Stimulated activated CD4-positive, alpha-beta T cell treated with anti-CD3 and anti-CD28 coated beads, Interleukin-2, amount 100 ng/mL, for 48 hours (primary cell): ENCODE measurements around the gene SULT2B1.
"Not testable (repeated sequence)": the region's sequence is repeated elsewhere in the genome, so short reads cannot be mapped to it uniquely, and the experiment has no call there.

Source experiments
- DNase-seq, 2 donors: peaks; one replicate each; pipeline ENCODE4 v3.0.0-alpha.2; 2020

SULT2B1 gene

GRCh38 chr19:48530066-48530720 lies 21.8 kb upstream of the SULT2B1 start:
- DNase-seq, result no peak

DNA sequence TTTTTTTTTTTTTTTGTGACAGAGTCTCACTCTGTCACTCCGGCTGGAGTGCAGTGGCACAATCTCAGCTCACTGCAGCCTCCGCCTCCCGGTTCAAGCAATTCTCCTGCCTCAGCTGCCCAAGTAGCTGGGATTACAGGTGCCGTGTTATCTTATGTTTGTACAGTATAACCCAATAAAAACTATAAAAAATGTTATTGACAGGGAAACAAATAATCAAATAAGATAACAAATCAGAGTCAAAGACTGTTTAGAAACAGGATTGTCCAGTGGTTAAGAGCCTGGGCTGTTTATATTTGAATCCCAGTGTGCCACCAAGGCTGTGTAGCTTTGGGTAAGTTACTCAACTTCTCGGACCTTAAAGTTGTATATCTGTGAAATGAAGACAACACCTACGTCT lies 21.2 kb upstream of the SULT2B1 start:
- no peak for DNase-seq

DNA sequence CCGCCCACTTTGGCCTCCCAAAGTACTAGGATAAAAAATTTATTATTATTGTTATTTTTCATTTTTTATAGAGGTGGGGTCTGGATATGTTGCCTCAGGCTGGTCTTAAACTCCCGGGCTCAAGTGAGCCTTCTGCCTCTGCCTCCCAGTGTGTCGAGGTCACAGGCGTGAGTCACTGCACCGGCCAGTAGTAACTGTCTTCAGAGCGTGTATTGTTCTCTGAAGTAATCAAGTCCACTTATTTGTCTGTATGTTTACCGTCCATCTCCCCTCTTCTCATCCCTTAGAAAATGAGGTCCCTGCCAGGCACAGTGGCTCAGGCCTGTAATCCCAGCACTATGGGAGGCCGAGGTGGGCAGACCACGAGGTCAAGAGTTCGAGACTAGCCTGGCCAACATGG lies 18.2 kb upstream of the SULT2B1 start:
- no peak for DNase-seq

DNA sequence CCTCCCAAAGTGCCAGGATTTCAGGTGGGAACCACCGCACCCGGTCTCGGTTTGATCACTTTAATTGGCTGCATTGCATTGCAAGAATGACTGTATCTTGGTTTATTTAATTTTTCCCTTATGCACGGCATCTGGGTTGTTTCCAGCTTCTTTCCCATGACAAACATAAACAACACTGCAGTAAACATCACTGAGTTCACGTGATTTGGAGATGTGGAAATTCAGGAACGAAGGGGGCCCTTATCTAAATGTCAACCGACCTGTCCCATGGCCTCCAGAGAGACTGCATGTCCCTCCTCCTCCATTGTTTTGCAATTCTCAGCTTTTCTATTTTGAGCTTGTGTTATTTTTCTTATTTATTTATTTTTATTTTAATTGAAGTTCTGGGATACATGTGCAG lies 14.4 kb upstream of the SULT2B1 start:
- DNase-seq, result no peak

DNA sequence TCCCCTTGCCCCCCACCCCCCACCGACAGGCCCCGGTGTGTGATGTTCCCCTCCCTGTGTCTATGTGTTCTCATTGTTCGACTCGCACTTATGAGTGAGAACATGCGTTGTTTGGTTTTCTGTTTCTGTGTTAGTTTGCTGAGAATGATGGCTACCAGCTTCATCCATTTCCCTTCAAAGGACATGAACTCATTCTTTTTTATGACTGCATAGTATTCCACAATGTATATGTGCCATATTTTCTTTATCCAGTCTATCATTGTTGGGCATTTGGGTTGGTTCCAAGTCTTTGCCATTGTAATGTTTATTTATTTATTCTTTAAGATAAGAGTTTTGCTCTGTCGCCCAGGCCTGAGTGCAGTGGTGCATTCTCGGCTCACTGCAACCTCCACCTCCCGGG lies 13.9 kb upstream of the SULT2B1 start:
- DNase-seq, result not testable (repeated sequence)

DNA sequence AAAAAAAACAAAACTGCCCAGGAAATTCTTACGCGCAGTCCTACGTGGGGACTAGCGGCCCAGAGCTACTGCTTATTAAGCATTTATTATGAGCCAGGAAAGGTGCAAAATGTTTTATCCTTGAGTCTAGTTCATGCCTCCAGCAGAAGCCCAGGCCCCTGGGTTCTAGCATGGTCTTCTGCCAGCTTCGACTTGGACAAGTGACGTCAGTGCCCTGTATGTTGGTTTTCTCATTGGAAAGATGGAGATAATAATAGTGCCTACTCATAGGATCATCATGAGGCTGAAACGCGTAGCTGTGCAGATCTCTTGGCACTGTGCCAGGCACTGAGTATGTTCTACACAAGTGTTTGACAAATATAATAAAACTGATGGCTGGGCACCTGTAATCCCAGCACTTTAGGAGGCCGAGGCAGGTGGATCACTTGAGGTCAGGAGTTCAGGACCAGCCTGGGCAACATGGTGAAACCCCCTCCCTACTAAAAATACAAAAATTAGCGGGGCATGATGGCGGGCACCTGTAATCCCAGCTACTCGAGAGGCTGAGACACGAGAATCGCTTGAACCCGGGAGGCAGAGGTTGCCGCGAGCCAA lies 12.4 kb upstream of the SULT2B1 start:
- DNase-seq, result no peak

DNA sequence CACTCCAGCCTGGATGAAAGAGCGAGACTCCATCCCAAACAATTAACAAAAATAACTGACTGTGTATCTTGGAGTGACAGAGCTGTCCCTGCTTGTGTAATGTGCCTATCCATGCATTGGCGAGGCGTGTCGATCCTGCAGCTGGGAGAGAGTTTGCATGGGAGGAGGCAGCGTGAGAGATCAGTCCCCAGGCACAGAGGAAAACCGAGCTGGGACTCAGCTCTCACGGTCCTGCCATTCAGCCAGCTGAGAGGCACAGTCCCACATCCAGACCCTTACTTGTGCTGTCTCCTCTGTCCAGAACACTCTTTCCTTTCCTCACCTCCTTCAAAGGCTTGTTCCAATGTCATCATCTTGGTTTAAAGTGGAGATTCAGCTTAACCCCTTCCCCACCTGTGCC lies 11.9 kb upstream of the SULT2B1 start:
- DNase-seq, result no peak

- no peak for DNase-seq
Measured at GRCh38 chr19:48541813-48542212, 10.2 kb upstream of the SULT2B1 start.

DNA sequence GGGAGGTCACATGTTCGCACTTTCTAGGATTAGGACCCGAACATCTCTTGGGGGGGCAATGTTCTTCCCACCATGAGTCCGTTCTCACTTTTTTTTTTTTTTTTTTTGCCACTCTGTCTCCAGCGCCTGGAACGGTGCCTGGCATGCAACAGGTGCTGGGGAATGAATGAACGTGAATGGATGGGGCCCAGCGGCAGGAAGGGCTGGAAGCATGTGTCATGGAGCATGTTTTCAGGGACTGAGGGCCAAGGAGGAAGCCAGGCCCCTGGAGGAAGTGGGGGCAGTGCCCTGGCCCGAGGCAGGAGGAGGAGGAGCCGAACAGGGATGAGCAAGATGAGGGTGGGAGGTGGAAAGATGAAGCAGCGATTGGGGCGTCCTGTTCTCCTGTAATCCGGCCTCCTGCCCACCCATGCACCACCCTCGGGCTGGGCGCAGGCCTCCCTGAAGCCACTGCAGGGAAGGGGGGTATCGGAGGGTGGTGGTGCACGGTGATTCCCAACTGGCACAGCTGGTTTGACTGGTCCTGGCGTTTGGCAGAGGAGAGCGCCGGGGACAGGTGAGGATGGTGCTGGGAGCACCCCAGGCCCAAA lies 8.8 kb upstream of the SULT2B1 start:
- no peak for DNase-seq

GRCh38 chr19:48544856-48545750 lies 6.9 kb upstream of the SULT2B1 start:
- no peak for DNase-seq

DNA sequence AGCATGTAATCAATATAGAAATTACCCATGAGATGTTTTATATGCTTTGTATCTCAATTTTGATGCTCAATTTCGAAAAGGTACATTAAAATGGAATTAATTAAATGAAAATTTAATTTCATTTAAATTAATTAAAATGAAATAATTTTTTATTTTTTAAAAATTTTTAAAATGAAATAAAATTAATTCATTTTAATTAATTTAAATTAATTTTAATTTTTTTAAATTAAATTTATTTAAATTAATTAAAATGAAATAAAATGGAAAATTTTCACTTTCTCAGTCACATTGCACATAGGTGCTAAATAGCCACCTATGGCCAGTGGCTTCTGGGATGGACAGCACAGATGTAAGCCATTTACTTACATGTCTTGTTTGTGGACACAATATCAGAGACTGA lies 4.2 kb upstream of the SULT2B1 start:
- DNase-seq, result no peak

DNA sequence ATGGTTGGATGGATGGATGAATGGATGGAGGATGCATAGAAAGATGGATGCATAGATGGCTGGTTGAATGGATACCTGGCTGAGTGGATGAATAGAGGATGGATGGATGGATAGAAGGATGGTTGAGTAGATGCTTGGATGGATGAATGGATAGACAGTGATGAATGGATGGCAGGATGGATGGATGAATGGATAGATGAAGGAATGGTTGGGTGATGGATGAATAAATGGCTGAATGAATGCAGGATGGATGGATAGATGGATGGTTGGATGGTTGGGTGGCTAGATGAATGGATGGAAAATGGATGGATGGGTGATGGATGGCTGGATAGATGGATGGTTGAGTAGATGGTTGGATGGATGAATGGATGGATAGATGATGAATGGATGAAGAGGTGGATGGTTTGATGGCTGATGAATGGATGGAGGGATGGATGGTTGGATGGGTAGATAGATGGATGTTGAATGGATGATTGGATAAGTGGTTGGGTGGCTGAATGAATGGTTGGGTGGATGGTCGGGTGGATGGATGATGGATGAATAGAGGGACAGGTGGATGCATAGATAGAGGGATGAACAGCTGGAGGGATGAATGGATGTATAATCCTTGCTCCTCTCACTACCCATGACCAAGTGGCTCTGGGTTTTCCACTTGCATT lies 3.6 kb upstream of the SULT2B1 start:
- DNase-seq, result no peak

DNA sequence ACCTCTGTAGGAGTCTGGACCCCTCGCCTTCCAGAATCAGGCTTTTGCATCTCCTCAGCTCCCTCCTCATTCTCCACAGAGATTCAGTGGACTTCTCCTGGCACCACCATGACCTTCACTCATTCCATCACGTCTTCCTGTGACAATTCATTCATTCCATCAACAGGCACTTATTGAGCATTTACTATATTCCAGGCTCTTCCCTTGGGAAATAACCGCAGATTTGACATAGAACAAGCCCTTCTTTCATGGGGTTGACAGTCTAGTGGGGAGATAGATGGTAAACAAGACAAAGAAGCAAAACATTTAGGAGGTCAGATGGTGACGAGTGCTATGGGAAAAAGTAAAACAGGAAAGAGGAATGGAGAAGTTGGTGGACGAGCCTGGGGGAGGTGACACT lies 2.6 kb upstream of the SULT2B1 start:
- DNase-seq, result no peak

DNA sequence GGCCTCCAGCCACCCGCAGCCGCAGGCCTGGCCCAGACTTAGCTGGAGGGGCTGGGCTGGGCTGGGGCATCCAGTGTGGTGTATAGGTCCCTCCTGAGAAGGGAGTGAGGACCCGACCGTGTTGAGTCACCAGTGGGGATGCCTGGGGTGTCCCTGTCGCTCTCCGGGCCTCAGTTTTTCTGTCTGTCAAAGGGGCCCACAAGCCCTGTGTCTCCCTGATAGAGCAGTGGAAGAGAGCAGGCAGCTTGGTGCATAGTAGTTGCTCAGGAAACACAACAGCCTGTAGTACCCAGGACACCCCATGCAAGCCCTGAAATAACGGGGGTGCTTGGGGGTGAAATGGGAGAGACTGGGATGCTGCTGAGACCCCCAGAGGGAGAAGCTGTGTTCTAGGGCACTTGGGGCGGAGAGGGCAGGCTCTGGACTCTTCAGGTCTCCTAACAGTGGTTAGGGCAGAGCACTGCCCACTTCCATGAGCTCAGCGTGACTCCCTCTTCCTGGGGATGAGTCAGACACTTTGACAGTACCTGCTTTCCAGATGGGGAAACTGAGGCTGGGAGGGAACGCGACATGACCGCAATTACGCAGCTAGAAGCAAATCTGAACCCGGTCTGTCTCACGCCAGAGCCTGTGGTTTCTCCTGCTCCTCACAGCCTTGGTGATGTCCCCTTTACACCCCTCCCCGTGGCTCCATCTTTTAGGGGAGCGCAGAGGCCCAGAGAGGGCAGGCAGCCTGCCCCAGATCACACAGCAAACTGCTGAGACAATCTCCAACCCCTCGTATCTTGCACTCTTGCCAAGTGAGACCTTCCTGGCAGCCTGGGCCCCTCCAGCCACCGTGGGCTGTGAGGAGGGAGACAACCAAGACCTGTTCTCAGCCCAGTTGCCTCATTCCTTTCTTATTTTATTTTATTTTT lies 692 bp downstream of the SULT2B1 start:
- DNase-seq, result no peak

- no peak for DNase-seq
Measured at GRCh38 chr19:48553676-48554384, 1.9 kb downstream of the SULT2B1 start.

DNA sequence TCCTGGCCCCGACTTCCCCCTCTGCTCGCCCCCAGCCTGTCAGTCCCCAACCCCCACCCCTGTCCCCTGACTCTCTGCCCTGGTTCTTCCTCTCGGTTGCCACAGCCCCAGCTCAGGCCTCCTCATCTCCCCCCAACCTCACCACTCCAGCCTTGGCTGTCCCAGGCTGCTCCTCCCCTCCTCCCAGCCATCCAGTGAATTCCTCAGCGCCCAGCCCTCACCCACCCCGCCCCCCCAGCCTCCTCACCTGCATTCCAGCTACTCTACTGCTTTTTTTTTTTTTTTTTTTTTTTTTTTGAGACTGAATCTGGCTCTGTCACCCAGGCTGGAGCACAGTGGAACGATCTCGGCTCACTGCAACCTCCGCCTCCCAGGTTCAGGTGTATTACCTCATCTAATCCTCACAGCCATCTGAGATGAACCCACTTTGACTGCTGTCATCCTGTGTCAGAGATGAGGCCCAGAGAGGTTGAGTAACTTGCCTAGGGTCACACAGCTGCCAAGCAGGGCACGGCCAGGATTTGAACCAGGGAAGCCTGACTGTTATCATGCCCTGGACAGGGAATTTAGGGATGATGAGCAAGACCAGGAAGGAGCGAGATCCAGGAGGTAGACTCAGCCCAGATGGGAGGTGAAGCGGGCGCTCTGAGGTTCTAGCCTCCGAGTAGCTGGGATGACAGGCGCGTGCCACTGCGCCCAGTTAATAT lies 2.6 kb downstream of the SULT2B1 start:
- DNase-seq, result no peak

GRCh38 chr19:48556163-48556562 lies 4.2 kb downstream of the SULT2B1 start:
- no peak for DNase-seq

DNA sequence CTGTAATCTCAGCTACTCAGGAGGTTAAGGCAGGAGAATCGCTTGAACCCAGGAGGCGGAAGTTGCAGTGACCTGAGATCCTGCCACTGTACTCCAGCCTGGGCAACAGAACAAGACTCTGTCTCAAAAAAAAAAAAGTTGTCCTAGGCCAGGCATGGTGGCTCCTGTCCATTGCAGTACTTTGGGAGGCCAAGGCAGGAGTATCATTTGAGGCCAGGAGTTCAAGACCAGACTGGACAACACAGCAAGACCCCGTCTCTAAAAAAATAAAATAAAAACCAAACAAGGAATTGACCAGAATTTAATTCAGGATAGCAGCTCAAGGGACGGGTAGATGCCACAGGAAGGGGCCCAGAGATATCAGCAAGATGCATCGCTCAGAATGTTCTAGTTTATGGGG lies 4.9 kb downstream of the SULT2B1 start:
- no peak for DNase-seq

DNA sequence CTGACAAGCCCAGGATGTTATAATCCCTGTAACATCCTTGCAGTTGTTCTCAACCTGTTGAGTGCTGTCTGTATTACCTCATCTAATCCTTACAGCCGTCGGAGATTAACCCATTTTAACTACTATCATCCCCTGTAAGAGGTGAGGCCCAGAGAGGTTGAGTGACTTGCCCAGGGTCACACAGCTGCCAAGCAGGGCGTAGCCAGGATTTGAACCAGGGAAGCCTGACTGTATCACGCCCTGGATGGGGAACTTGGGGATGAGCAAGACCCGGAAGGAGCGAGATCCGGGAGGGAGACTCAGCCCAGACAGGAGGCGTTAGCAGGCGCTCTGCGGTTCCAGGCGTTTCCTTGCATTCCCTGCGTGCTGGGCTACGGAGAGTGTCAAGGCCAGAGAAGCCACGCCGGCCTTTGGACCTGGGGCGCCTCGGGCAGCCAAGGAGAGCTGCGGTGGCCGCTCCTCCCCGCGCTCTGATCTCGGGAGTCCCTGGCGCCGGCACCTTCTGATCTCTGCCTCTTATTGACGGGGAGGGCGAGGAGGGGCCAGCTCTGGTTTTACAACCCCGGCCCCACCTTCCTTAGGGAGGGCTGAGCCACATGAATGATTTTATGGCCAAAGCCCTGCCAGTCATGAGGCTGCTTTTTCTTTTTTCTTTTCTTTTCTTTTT lies 6.2 kb downstream of the SULT2B1 start:
- no peak for DNase-seq

GRCh38 chr19:48560095-48560530 lies 8.1 kb downstream of the SULT2B1 start:
- DNase-seq, result no peak
